Neuronal stem cell (in vitro differentiated cells): Measurements from ENCODE around the gene LGMN.

Experiments
- DNase-seq: peaks from one replicate; pipeline ENCODE4 v3.0.0-alpha.2; 2013; ENCODE audit warnings: low spot score
- H2AFZ ChIP-seq: one replicate; pipeline ENCODE4 v1.6.1; 2013; ENCODE audit warnings: mild to moderate bottlenecking, low read length, inconsistent platforms
- H2AK5ac ChIP-seq: 2 replicates; pipeline ENCODE4 v1.6.1; 2013; ENCODE audit warnings: low read depth, mild to moderate bottlenecking, inconsistent platforms, low read length, moderate library complexity, mixed read lengths
- H2BK120ac ChIP-seq: 2 replicates; pipeline ENCODE4 v1.6.1; 2013; ENCODE audit warnings: low read depth, mild to moderate bottlenecking, inconsistent platforms, low read length, moderate library complexity, mixed read lengths
- H2BK12ac ChIP-seq: one replicate; pipeline ENCODE4 v1.6.1; 2013; ENCODE audit warnings: low read length, inconsistent platforms
- H2BK15ac ChIP-seq: 2 replicates; pipeline ENCODE4 v1.6.1; 2013; ENCODE audit warnings: mild to moderate bottlenecking, low read length, inconsistent platforms, mixed read lengths
- H2BK5ac ChIP-seq: one replicate; pipeline ENCODE4 v1.6.1; 2013; ENCODE audit warnings: inconsistent platforms, mild to moderate bottlenecking, low read length, moderate library complexity
- H3K14ac ChIP-seq: one replicate; pipeline ENCODE4 v1.6.1; 2013; ENCODE audit warnings: low read length, inconsistent platforms
- H3K18ac ChIP-seq: 2 replicates; pipeline ENCODE4 v1.6.1; 2013; ENCODE audit warnings: low read length, inconsistent platforms
- H3K23ac ChIP-seq: 2 replicates; pipeline ENCODE4 v1.6.1; 2013; ENCODE audit warnings: low read depth, mild to moderate bottlenecking, mixed read lengths, low read length, inconsistent platforms; ENCODE audit not compliant: poor library complexity
- H3K27ac ChIP-seq: replicated peaks from 3 replicates; pipeline ENCODE4 v1.5.1; 2013; ENCODE audit warnings: low read length, inconsistent platforms
- H3K27me3 ChIP-seq, 3 experiments: 2 replicates each; pipeline ENCODE4 v1.6.1; 2013; ENCODE audit warnings: low read length in 3 of 3, mild to moderate bottlenecking in 2 of 3, inconsistent platforms in 1 of 3, low read depth in 1 of 3, mixed read lengths in 1 of 3, moderate library complexity in 1 of 3; ENCODE audit not compliant: control insufficient read depth in 3 of 3, insufficient read depth in 3 of 3
- H3K36me3 ChIP-seq, 2 donors: replicated peaks in 1 of 2; 2 replicates each; pipeline ENCODE4 v1.6.1; 2013; ENCODE audit warnings: low read length in 2 of 2; ENCODE audit not compliant: control insufficient read depth in 2 of 2, insufficient read depth in 2 of 2
- H3K4ac ChIP-seq: 2 replicates; pipeline ENCODE4 v1.6.1; 2013; ENCODE audit warnings: inconsistent platforms, mild to moderate bottlenecking, low read length, moderate library complexity
- H3K4me1 ChIP-seq, 2 donors: 1 replicate in 1 of 2; 2 replicates in 1 of 2; pipeline ENCODE4 v1.6.1; 2013; ENCODE audit warnings: low read length in 2 of 2, low read depth in 1 of 2; ENCODE audit not compliant: control insufficient read depth in 2 of 2, insufficient read depth in 1 of 2
- H3K4me2 ChIP-seq: one replicate; pipeline ENCODE4 v1.6.1; 2013; ENCODE audit warnings: mild to moderate bottlenecking, low read length, inconsistent platforms; ENCODE audit not compliant: insufficient read depth, poor library complexity, severe bottlenecking
- H3K4me3 ChIP-seq, 2 donors: 2 replicates each; pipeline ENCODE4 v1.5.1; 2013; ENCODE audit warnings: low read length in 2 of 2, mild to moderate bottlenecking in 2 of 2, inconsistent platforms in 1 of 2, moderate library complexity in 1 of 2
- H3K79me1 ChIP-seq: one replicate; pipeline ENCODE4 v1.6.1; 2013; ENCODE audit warnings: low read depth, mild to moderate bottlenecking, inconsistent platforms, low read length, moderate library complexity
- H3K9ac ChIP-seq: one replicate; pipeline ENCODE4 v1.6.1; 2013; ENCODE audit warnings: mild to moderate bottlenecking, low read depth, low read length, inconsistent platforms; ENCODE audit not compliant: poor library complexity
- H3K9me3 ChIP-seq, 2 donors: replicated peaks in 1 of 2; 2 replicates each; pipeline versions ENCODE3 to v1.6.1; 2013; ENCODE audit warnings: low read length in 2 of 2, mild to moderate bottlenecking in 2 of 2, inconsistent platforms in 1 of 2, low read depth in 1 of 2, mixed read lengths in 1 of 2, moderate library complexity in 1 of 2; ENCODE audit not compliant: control insufficient read depth in 2 of 2, insufficient read depth in 1 of 2
- H4K8ac ChIP-seq: one replicate; pipeline ENCODE4 v1.6.1; 2013; ENCODE audit warnings: low read depth, mild to moderate bottlenecking, inconsistent platforms, low read length, moderate library complexity
- H4K91ac ChIP-seq: one replicate; pipeline ENCODE4 v1.6.1; 2013; ENCODE audit warnings: low read length, low read depth, mild to moderate bottlenecking, inconsistent platforms; ENCODE audit not compliant: poor library complexity
- WGBS, 2 donors: extraction: QIAGEN DNeasy Blood & Tissue Kit; methylation state at CpG; one replicate each; pipeline ENCODE4 v1.1.7; 2013; ENCODE audit warnings: missing lambda C conversion rate in 2 of 2, mixed read lengths in 1 of 2; ENCODE audit not compliant: insufficient read length in 2 of 2, insufficient replicate concordance in 1 of 2; ENCODE audit errors: extremely low coverage in 2 of 2; 5-methylcytosine and 5-hydroxymethylcytosine counted together

LGMN gene

GRCh38 chr14:92759679-92760523, 11.5 kb upstream of the LGMN start:
- H3K18ac ChIP-seq: no peak overlapping the region
- H4K8ac ChIP-seq: no peak overlapping the region
- H3K4me3 ChIP-seq: no peak overlapping the region
- no peak overlapping the region for H4K91ac ChIP-seq
- no peak overlapping the region for H2BK15ac ChIP-seq
- H3K27me3 ChIP-seq: no peaks in the 10 kb centered on the region
- no peak overlapping the region for H3K14ac ChIP-seq
- H3K4me2 ChIP-seq: no peak overlapping the region
- DNase-seq: no peak
- no peak overlapping the region for H2BK5ac ChIP-seq
- H2AFZ ChIP-seq: peak overlapping the region; percentile 66
- no peak overlapping the region for H3K27ac ChIP-seq
- H3K36me3 ChIP-seq: no peaks in the 10 kb centered on the region
- 100% methylated on average over 1 to 2 of the region's 12 CpGs for WGBS, 2 donors
- H2BK120ac ChIP-seq: no peak overlapping the region
- H3K9ac ChIP-seq: no peak overlapping the region
- no peak overlapping the region for H3K23ac ChIP-seq
- H2BK12ac ChIP-seq: no peak overlapping the region
- H3K9me3 ChIP-seq: no peaks in the 10 kb centered on the region
- no peak overlapping the region for H3K4ac ChIP-seq
- H2AK5ac ChIP-seq: no peak overlapping the region
- H3K4me1 ChIP-seq: no peaks in the 10 kb centered on the region
- H3K79me1 ChIP-seq: no peaks in the 10 kb centered on the region

DNA sequence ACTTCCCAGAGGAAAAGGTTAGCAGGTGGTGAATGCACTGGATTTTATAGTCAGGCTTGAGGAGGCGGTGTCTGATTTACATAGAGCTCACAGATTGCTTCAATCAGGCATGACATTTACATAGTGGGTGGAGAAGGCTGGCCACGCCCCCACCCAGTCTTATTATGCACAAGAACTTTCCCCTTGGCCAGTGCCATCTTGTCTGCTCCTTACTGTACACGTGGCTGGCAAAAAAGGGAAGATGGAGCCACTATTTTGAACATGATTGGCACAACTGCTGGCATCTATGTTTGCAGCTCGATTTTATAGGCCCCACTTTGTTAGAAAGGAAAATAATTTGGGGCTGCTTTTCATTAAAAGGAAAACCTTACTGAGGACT, 10.9 kb upstream of the LGMN start:
- H3K27ac ChIP-seq: no peak overlapping the region
- DNase-seq: no peak

DNA sequence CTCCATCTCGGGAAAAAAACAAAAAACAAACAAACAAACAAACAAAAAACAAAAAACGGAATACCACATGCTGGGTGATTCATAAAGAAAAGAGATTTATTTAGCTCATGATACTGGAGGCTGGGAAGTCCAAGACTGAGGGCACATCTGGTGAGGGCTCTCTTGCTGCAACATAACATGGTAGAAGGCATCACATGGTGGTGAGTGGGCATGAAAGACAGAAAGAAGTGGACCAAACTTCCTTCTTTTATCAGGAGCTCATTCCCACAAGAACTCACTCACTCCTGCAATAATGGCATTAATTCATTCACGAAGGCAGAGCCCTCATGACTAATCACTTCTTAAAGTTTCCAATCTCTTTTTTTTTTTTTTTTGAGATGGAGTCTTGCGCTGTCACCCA, 8.0 kb upstream of the LGMN start:
- Histone ChIP-seq H3K4ac (no peak overlapping the region), H3K27me3 (no peaks in the 10 kb centered on the region), H2AFZ (no peak overlapping the region), H2BK12ac (no peak overlapping the region), H3K27ac (no peak overlapping the region), H3K18ac (no peak overlapping the region), H3K9me3 (no peaks in the 10 kb centered on the region), H3K36me3 (no peaks in the 10 kb centered on the region), H4K91ac (no peak overlapping the region), H2BK15ac (no peak overlapping the region), H3K4me2 (no peak overlapping the region), H3K79me1 (no peaks in the 10 kb centered on the region), H2AK5ac (no peak overlapping the region), H2BK120ac (no peak overlapping the region), H3K23ac (no peak overlapping the region), H2BK5ac (no peak overlapping the region), H3K14ac (no peak overlapping the region), H4K8ac (no peak overlapping the region), H3K4me3 (no peak overlapping the region), H3K4me1 (peaks cover 0 to 6% of the 10 kb centered on the region in 2 donors), H3K9ac (no peak overlapping the region)
- no peak for DNase-seq
- WGBS, 2 donors: no CpG with 5 or more reads among the region's 4 CpGs

More for the DNA sequence above, 10.9 kb upstream of the LGMN start:
- WGBS, 2 donors: no CpG with 5 or more reads among the region's 4 CpGs
- Histone ChIP-seq H2AFZ (peak overlapping the region; percentile 66), H3K9me3 (no peaks in the 10 kb centered on the region), H3K9ac (no peak overlapping the region), H3K4ac (no peak overlapping the region), H3K14ac (no peak overlapping the region), H3K23ac (no peak overlapping the region), H4K8ac (no peak overlapping the region), H3K4me3 (no peak overlapping the region), H3K4me2 (no peak overlapping the region), H2BK120ac (no peak overlapping the region), H4K91ac (no peak overlapping the region), H2BK15ac (no peak overlapping the region), H3K79me1 (no peaks in the 10 kb centered on the region), H3K36me3 (no peaks in the 10 kb centered on the region), H2BK5ac (no peak overlapping the region), H2AK5ac (no peak overlapping the region), H3K4me1 (no peaks in the 10 kb centered on the region), H2BK12ac (no peak overlapping the region), H3K18ac (no peak overlapping the region), H3K27me3 (no peaks in the 10 kb centered on the region)

- Histone ChIP-seq H2BK120ac (no peak overlapping the region), H3K27ac (no peak overlapping the region), H3K23ac (no peak overlapping the region), H3K4ac (no peak overlapping the region), H3K27me3 (no peaks in the 10 kb centered on the region), H3K79me1 (no peaks in the 10 kb centered on the region), H2BK12ac (no peak overlapping the region), H2AFZ (no peak overlapping the region), H3K4me3 (no peak overlapping the region), H2AK5ac (no peak overlapping the region), H3K4me2 (no peak overlapping the region), H3K9ac (no peak overlapping the region), H2BK15ac (no peak overlapping the region), H2BK5ac (no peak overlapping the region), H4K8ac (no peak overlapping the region), H4K91ac (no peak overlapping the region), H3K18ac (no peak overlapping the region), H3K4me1 (peaks cover 0 to 6% of the 10 kb centered on the region in 2 donors), H3K14ac (no peak overlapping the region), H3K36me3 (no peaks in the 10 kb centered on the region), H3K9me3 (no peaks in the 10 kb centered on the region)
- no CpG with 5 or more reads among the region's 3 CpGs for WGBS, 2 donors
- DNase-seq: no peak
Measured at GRCh38 chr14:92755495-92755894, 7.1 kb upstream of the LGMN start.
